ENCODE results near the gene KRTAP10-5.

DNA sequence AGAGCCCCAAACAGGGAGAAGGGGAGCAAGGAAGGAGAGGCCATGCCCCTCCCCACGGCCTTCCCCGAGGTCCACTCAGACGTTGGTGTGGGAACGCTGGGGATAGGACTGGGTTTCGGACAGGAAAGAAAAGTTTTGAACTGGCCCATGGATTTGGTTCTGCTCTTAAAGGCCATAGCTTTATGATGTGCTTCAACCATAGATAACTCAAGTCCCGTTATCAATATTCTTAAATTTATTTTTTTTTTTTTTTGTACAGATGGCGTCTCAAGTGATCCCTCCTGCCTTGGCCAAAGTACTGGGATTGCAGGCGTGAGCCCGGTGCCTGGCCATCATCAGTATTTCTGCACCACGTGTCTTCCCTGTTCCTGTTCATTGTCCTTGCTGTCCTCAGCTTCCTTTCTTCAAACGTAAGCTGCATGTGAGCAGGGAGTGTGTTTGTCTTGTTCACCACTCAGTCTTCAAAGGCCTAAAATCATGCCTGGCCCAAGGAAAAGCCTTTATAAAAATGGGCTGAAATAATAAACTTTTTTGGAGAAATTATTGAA, 39.6 kb downstream of the KRTAP10-5 start:
- TF ChIP-seq POLR2A (IDR thresholded peaks at IDR 0.05; ENCODE audit: low read depth): no peak
- TF ChIP-seq, protein P1, sequence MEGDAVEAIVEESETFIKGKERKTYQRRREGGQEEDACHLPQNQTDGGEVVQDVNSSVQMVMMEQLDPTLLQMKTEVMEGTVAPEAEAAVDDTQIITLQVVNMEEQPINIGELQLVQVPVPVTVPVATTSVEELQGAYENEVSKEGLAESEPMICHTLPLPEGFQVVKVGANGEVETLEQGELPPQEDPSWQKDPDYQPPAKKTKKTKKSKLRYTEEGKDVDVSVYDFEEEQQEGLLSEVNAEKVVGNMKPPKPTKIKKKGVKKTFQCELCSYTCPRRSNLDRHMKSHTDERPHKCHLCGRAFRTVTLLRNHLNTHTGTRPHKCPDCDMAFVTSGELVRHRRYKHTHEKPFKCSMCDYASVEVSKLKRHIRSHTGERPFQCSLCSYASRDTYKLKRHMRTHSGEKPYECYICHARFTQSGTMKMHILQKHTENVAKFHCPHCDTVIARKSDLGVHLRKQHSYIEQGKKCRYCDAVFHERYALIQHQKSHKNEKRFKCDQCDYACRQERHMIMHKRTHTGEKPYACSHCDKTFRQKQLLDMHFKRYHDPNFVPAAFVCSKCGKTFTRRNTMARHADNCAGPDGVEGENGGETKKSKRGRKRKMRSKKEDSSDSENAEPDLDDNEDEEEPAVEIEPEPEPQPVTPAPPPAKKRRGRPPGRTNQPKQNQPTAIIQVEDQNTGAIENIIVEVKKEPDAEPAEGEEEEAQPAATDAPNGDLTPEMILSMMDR (IDR thresholded peaks at IDR 0.05): no peak
- no peak for TF ChIP-seq POLR2AphosphoS5 (IDR thresholded peaks at IDR 0.05)
- no peak for TF ChIP-seq EP300 (IDR thresholded peaks at IDR 0.05)
